GM15510 (cell line): ENCODE measurements around the gene RBMS3.

Source experiments
- POLR2A ChIP-seq: IDR thresholded peaks from 3 replicates; pipeline ENCODE4 v1.6.1; 2011; ENCODE audit warnings: borderline replicate concordance; ENCODE audit not compliant: insufficient read length; ENCODE audit errors: extremely low read depth

Gene RBMS3

GRCh38 chr3:29265509-29266072, 15.3 kb upstream of the RBMS3 start:
- no peak for TF ChIP-seq POLR2A

DNA sequence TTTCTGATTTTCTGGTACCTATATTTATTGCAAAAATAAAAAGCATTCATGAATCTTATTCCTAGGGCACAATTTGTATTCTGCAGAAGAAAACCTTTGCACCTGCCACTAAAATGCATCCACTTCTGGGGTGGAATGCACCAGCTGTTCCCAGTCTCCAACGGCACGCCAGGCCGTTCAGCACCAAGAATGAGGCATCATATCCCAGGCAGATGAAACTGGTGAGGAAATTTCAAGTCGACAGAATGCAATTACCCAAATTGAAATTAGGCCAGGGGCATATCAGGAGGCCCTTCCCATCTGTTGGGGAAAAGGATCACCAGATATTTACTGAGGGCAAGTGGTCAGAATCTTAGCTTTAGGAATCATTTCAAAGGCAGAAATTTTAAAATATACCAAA, 13.6 kb upstream of the RBMS3 start:
- no peak for TF ChIP-seq POLR2A

- no peak for TF ChIP-seq POLR2A
Observed at GRCh38 chr3:29268651-29269050, 12.2 kb upstream of the RBMS3 start.

GRCh38 chr3:29270752-29271151, 10.1 kb upstream of the RBMS3 start:
- TF ChIP-seq POLR2A = no peak

- TF ChIP-seq POLR2A = no peak
Observed at GRCh38 chr3:29271475-29271874, 9.4 kb upstream of the RBMS3 start.

GRCh38 chr3:29274667-29275066, 6.2 kb upstream of the RBMS3 start:
- TF ChIP-seq POLR2A = no peak

GRCh38 chr3:29275309-29275708, 5.6 kb upstream of the RBMS3 start:
- no peak for TF ChIP-seq POLR2A

DNA sequence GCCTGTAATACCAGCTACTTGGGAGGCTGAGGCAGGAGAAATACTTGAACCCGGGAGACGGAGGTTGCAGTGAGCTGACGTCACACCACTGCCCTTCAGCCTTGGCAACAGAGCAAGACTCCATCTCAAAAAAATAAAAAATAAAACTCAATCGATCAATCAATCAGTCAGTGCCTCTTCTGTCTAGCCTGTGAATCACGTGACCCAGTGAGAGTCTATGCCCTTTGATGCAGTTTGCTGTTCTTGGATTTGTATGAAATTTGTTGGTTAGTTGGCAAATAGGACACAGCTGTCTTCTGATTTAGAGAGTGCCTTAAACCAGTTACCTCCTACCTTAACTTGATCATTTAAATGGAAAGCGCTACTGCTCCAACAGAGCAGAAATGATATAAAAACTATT, 3.6 kb upstream of the RBMS3 start:
- TF ChIP-seq POLR2A = no peak

DNA sequence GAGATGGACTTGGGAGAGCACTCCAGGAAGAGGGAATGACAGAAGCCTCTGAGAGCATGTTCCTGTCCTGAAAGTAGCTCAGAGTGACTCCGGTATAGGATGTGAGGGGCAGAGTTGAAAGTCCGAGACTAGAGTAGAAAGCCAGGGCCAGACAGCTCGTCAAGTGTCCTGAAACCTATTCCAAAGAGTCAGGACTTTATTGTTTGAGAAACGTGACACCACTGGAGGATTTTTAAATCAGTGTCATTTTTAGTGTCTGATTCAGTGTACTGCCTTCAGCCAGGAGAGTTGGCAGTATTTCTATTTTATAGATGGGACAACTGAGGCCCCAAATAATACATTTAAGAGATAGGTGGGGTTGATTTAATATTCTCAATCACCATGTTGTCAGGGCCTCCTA, 1.6 kb upstream of the RBMS3 start:
- TF ChIP-seq POLR2A = no peak

- no peak for TF ChIP-seq POLR2A
Observed at GRCh38 chr3:29279806-29280205, 1.1 kb upstream of the RBMS3 start.

GRCh38 chr3:29281094-29281343, 148 bp downstream of the RBMS3 start:
- TF ChIP-seq POLR2A = no peak

DNA sequence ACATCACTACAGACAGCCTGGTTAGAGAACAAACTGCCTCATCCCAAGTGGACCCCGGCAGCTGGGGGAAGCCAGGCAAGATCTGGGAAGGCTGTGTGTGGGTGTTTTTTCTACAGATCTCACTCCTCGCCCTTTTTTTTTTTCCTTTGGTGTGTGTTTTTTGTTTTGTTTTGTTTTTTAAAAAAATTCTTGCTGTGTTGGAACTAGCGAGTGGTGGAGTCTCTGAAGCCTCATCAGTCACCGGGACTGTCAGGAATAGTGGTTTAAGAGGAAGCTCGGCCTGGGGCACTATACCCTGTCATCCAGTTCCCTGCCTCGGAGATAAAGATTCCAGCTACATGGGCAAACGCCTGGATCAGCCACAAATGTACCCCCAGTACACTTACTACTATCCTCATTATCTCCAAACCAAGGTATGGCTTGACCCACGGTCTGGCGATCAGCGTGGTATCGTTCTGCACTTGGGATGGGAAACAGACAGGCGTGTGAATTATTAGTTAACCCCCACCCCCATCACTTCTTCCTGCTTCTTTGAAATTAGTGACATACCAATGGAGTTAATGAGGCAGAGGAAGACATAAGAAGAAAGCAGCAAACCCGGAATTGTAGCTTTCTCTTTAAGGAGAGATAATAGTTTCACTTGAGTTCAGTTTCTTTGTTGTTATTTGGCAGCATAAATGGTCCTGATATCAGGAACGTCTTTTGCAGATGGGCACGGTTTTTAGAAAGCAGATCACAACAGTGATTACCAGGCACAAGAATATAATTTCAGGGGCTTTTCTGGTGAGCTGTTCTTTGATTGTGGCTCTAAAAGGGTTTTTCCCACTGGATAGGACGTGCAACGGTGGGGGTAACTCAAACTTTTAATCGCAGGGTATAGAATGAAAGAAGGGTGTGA, 722 bp downstream of the RBMS3 start:
- TF ChIP-seq POLR2A = no peak

GRCh38 chr3:29282427-29283230, 1.8 kb downstream of the RBMS3 start:
- TF ChIP-seq POLR2A = no peak

DNA sequence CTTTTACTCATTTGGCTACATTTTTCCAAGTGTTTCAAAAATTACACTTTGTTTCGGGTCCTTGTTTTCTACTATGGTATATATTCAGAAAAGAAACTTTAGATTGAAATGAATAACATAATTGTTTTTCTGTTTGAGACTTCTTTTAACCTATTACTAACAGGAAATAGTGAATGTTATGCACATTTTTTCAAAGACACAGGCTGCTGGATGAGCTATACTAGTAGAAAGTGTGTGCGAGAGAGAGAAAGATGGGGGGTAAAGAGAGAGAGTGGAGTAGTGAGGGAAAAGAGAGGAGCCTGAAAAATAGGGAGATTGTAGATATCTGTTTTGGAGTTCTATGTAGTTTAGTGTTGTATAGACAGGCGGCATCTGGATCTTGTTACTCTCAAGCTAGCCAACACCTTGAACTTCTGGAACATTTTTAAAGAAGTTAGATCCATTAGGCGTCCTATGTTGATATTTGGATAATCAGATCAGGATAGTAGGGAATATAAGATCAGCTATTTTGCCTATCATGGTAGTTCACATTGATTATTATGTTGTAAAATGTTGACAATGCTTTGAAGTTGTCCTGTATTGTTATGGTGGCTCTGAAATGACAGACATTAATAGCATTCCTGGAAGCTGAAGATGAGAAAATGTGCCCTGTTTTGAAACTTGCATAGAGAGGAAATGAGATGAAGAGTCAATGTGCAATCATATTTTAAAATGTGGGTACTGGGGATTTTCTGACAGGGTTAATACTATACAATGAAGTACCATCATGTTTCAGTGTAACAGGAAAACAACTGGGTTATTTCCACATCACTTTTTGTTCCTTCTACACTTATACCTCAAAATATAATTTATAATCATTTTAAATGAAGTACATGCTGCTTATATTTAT, 2.6 kb downstream of the RBMS3 start:
- no peak for TF ChIP-seq POLR2A

DNA sequence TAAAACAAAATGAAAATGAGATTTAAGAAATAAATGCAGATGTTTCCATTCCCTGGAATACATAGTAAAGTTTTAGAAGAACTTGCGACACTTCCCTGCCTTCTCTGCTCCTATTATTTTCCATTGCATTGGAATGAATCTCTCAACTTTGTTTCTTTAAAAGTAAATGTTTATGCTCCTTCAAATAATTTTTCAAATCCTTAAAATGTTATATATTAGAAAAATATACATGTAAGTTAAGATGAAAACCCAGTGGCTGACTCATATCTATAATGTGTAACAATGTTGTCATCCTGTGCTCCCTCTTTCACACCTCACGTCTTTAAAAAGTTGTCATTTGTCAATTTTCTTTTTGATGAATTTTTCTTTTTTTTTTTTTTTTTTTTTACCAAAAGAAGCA, 3.6 kb downstream of the RBMS3 start:
- TF ChIP-seq POLR2A = no peak
